NCI-H510A treated with DMSO at 0.1 percent for 48 hours (cell line): Measurements from ENCODE around the gene MAN2A1.
"Not testable (repeated sequence)": the region's sequence is repeated elsewhere in the genome, so short reads cannot be mapped to it uniquely, and the experiment has no call there.

Source experiments
- DNase-seq: peaks from one replicate; lab custom pipeline; 2025; lab: John Stamatoyannopoulos, UW

MAN2A1 gene

GRCh38 chr5:109826426-109826825 lies 136.7 kb downstream of the MAN2A1 start:
- DNase-seq, result no peak

GRCh38 chr5:109829331-109829730 lies 139.6 kb downstream of the MAN2A1 start:
- DNase-seq, result no peak

- peak; percentile 31 for DNase-seq
Measured at GRCh38 chr5:109830955-109831502, 141.3 kb downstream of the MAN2A1 start.

GRCh38 chr5:109832207-109833188 lies 142.8 kb downstream of the MAN2A1 start:
- not testable (repeated sequence) for DNase-seq

GRCh38 chr5:109833946-109834345 lies 144.2 kb downstream of the MAN2A1 start:
- no peak for DNase-seq

GRCh38 chr5:109836280-109836679 lies 146.6 kb downstream of the MAN2A1 start:
- DNase-seq, result no peak

GRCh38 chr5:109837231-109837861 lies 147.6 kb downstream of the MAN2A1 start:
- no peak for DNase-seq

- DNase-seq, result no peak
Measured at GRCh38 chr5:109838157-109838556, 148.4 kb downstream of the MAN2A1 start.

- no peak for DNase-seq
Measured at GRCh38 chr5:109844148-109844547, 154.4 kb downstream of the MAN2A1 start.

GRCh38 chr5:109844695-109845094 lies 155.0 kb downstream of the MAN2A1 start:
- DNase-seq, result no peak

GRCh38 chr5:109848130-109848529 lies 158.4 kb downstream of the MAN2A1 start:
- no peak for DNase-seq

GRCh38 chr5:109849478-109850088 lies 159.9 kb downstream of the MAN2A1 start:
- no peak for DNase-seq

- DNase-seq, result no peak
Measured at GRCh38 chr5:109852371-109853155, 162.8 kb downstream of the MAN2A1 start.

GRCh38 chr5:109853377-109853776 lies 163.7 kb downstream of the MAN2A1 start:
- DNase-seq, result no peak

- no peak for DNase-seq
Measured at GRCh38 chr5:109855056-109855455, 165.3 kb downstream of the MAN2A1 start.

- DNase-seq, result peak; percentile 47
Measured at GRCh38 chr5:109857405-109858031, 167.8 kb downstream of the MAN2A1 start.

GRCh38 chr5:109859537-109859936 lies 169.8 kb downstream of the MAN2A1 start:
- no peak for DNase-seq

- no peak for DNase-seq
Measured at GRCh38 chr5:109862301-109862700, 172.6 kb downstream of the MAN2A1 start.

- no peak for DNase-seq
Measured at GRCh38 chr5:109863752-109864151, 174.0 kb downstream of the MAN2A1 start.

GRCh38 chr5:109865637-109866036 lies 175.9 kb downstream of the MAN2A1 start:
- peak; percentile 40 for DNase-seq

GRCh38 chr5:109866051-109866450 lies 176.3 kb downstream of the MAN2A1 start:
- DNase-seq, result peak; percentile 11
